Measurements from ENCODE around the gene NCOR2.

Gene NCOR2

DNA sequence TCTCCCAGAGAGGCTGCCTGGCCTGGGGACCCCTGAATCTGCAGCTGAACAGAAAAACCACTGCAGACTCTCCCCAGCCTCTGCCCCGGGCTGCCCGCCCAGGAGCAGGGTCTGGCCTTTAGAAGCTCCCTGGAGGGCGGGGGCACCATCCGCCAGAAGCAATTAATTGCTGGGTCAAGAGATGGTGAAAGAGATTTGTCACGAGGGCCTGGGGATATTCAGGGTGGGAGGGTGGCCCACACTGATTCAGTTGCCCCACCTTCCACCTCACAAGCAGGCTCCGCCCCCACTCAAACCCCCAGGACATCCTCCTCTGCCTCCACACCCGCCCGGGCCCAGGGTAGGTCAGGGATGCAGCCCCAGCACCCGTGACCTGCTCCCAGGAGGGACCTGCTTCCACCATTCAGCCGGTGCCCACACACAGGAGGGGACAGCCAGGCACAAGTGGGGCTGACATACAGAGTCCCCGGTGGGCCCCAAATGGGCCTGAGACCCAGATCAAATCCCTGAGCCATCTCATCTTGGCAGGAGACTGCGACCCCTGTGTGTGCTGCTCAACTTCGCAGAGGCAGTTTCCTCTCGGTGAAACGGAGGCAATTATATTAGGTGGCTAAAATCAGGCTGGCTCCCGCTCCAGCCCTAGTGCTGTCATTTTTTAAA is 23.0 kb downstream of the NCOR2 start:
- DNase-seq (ENCODE audit: low read depth in 2 of 2), result no peak

DNA sequence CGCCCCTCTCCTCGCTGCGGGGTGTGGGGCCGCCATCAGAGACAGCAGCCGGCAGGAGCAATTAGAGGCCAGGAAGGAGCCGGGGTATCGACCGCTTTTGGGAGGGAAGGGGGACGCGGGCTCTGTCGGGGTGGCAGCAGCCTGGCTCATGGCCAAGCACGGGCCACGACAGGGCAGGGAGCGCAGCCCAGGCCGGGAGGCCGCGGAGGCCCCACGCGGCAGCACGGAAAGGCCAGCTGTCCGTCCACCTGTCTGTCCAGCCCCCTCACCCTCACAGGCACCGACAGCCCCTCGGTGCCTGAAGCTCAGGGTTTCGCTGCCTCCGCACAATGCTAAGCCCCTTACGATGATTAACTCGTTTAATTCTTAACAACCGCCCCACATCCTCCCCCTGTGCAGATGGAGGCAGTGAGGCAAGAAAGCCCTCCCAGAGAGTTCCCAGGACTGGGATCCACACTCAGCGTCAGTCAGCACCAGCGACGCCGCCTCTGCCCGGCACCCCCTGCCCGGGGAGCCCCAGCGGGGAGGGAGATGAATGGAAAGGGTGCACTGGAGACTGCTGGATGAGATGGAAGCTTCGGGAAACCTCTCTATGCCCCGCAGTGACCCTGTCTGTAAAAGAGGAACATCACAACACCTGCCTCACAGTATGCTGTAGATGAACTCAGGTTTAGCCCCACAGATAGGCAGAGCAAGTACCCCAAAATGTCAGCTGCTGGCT is 23.7 kb downstream of the NCOR2 start:
- DNase-seq (ENCODE audit: low read depth in 2 of 2), result no peak

DNA sequence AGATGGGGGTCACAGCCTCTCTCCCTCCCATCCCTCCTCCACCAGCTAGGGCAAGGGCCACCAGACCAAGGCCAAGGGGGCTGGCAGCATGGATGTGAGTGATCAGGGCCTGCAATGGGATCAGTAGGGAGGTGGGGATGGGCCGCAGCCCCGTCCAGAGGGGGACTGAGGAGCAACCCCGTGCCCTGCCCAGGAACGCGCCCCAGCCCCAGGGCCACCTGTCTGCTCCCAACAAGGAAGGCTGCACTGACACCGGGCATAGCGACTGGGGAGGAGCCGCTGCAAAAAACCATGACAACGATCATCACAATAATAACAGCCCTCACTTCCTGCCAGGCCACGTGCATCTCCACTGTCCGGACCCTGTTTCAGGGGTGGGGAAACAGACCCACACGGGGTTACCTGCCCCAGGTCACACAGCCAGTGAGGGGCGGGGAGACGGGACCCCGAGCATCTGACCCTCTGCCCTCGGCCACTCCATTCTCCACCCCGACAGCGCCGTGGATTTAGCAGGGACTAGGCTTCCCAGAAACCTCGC is 24.3 kb downstream of the NCOR2 start:
- no peak for DNase-seq (ENCODE audit: low read depth in 2 of 2)

DNA sequence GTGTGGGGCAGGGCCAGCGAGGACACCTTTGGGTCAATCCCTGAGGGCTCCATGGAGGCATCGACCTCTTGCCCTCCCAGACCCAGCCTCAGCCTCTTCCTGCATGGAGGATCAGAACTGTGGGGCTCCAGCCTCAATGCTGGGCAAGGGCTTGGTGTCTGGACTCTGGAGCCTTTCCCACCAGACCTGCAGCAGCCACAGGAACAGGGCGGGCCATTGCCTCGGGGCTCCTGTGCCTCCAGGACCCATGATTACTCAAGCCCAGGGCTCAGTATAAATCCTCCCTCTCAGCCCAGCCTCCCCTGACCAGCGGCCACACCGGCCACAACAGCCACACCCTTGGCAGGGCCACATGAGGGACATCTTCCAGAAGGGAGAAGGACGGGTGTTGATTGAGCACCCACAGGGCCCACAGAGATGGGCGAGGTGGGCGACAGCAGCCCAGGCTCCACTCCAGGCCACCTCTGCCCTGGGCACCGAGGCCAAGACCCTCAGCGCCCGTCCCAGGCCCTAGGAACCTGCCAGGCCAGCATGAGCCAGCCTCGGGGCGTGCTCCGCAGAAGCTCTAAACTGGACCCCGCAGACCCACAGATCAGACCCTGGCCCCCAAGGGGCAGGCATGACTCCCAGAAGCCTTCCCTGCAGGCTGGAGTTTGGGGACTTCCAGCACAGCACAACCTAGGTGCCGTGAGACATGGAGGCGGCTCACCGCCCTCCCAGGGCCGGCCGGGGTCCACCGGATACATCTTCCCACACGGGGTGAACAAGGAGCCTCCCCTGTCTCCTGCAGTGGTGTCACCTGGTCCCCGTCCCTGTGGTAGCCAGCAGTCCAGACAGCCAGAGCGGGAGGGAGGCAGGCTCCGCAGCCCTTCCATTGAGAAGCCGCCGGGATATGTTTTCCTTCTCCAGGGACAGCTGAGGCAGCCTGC is 25.1 kb downstream of the NCOR2 start:
- DNase-seq (ENCODE audit: low read depth in 2 of 2), result no peak

DNA sequence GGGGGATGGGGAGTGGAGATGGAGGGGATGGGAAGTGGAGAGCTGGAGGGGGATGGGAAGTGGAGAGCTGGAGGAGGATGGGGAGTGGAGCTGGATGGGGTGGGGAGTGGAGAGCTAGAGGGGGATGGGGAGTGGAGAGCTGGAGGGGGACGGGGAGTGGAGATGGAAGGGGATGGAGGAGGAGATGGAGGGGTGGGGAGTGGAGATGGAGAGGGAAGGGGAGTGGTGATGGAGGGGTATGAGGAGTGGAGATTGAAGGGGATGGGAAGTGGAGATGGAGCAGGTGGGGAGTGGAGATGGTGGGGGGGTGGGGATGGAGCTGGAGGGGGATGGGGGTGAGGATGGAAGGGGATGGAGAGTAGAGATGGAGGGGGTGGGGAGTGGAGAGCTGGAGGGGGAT is 26.1 kb downstream of the NCOR2 start:
- DNase-seq (ENCODE audit: low read depth in 2 of 2), result no peak

DNA sequence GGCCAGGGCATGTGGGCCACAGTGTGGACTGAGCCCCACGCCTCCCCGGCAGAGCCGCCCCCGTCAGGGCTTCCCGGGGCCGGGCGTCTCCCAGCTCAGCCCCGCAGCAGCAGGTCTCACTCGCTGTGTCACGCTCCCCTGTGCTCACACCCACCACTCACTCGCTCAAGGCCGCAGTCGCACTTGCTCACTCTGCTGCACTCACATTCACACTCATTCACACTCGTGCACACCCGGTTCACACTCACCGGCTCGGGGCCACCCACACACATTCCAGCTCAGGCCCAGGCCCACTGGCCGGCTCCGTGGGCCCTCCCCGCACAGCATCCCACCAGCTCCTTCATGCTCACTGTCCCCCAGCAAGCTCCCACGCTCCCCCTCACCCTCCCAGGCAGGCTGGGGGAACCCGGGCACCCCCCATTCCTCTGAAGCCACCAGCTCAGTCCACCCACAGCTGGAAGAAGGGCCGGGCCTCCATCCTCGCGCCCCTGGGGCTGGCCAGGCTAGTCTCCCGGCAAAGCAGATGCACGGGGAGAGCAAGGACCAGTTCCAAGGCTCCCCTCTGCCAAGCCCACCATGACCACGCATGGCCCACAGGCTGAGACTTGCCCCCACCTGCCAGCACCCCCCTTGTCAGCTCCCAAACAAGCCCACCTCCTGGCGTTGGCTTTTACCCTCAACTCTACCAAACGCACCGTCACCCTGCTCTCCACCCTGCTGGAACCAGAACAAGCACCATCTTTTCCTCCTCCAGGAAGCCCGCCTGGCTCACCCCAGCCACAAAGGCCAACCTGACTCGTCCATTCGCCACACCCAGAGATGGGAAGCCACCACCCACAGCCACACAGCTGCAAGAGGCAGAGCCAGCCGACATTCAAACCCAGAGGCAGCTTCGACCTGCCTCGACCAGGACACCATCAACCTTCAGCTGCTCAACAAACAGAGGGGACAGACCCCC is 28.0 kb downstream of the NCOR2 start:
- no peak for DNase-seq (ENCODE audit: low read depth in 2 of 2)

DNA sequence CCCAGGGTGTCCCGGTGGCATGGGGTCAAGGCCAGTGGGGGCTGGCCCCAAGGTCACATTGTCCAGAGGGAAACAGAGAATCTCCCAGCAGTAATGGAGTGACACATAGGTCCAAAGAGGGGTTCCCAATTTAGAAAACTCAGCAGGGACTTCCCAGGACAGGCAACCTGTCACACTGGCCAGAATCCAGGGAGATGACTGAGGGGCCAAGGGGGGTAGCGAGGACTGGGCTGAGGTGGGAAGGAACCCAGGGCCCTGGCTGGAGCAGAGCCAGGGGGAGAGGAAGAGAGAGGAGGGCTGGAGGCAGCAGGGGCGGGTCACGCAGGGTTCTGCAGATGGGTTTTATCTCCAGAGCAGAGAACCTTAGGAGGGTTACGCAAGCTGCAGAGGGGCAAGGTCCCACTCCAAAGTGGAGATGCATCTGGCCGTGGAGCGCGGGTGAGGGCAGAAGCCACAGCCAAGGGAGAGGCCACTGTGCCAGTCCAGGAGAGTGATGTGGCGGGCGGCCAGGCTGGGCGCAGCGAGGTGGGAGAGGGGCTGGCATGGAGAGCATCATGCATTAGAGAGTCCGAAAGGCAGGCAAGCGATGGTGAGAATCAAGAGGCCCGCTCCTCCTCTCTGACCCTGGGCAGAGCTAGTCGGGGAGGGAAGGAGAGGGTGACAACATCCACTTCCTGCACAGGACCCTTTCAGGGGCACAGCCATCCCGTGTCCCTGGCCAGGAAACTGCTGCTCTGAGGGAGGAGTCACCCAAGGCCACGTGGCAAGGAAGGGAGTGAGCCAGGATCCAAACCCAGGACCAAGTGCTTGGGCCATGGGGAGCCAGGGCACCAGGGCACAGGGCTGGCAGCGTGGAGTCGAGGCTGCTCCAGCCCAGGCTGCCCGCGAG is 29.0 kb downstream of the NCOR2 start:
- DNase-seq (ENCODE audit: low read depth in 2 of 2), result no peak

DNA sequence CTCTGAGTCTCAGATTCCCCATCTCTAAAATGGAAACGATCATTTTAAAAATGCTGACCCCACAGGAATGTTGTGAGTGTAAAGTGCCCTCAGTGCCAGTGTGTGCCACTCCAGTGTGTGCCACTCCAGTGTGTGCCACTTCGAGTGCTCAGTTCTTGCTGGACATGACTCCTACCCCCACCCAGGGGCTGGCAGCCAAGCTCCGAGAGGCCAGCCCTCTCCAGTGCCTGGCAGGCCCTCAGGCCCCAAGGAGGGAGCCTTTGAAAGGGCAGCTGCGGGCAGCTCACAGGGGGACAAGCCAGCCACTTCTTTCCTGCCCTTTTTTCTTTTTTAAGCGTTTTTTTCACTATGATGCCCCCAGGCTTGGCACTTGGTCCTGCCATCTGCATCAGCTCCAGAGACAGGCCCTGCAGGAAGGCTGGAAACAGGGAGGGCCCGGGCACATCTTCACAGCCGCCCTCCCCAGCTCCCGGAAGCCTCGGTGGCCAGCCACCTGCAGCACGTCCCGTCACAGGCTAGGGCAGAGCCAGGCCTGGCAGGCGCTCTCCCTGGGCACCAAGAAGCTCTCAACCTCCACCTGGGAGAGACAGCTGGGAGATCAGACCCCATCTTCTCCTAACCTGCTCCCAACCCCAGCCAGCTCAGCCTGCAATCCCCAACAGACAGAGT is 29.8 kb downstream of the NCOR2 start:
- DNase-seq (ENCODE audit: low read depth in 2 of 2), result no peak

DNA sequence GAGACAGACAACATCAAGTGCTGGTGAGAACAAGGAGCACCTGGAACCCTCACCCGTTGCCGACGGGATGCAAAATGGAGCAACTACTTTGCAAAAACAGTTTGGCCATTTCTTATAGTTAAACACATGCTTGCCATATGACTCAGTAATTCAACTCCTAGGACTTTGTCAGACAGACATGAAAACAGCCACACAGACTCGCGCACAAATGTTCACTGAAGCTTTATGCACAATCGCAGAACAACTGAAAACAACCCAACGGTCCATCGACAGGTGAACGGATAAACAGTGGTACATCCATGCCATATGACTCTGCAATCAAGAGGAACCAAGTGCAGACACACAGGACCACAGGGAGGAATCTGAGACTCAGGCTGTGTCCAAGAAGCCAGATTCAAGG is 30.8 kb downstream of the NCOR2 start:
- DNase-seq (ENCODE audit: low read depth in 2 of 2), result no peak

DNA sequence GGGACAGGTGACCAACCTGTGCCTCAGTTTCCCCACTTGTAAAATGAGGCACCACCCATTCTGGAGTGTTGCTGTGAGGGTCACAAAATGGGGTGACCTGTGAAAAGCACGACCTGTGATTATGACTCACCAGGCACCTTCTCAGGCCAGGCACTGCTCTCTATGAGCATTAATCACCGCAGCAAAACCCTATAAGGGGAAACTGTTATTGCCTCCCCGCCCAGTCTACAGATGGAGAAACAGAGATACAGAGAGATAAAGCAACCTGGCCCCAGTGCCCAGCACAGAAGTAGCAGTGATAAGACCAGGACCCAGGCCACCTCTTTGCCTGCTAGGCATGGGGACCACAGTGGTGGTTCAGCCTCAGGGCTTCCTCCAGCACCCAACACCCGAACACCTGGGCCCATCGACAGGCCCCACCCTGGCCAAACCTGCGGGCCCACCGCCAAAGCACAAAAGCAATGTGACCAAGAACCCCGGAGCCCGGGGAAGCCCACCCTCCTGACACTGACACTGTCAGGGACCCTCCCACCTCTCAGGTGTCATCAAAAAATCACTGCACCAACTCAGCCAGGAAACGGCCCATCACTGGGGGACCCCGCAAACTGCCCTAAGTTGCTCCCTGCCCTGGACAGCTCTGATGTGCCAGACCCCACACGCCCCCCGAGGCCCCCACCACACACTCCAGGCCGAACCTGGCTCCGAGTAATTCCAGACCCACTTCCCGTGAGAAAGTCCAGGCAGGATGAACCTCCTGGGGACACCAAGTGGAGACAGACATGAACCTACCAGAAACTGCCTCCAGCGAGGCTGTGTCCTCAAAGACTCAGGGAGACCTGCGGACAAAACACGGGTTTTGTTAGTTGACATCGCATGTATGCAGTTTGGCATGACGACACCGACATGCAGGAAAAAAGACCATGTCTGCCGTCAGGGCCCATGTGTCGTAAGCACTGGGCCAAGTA is 32.4 kb downstream of the NCOR2 start:
- no peak for DNase-seq (ENCODE audit: low read depth in 2 of 2)

DNA sequence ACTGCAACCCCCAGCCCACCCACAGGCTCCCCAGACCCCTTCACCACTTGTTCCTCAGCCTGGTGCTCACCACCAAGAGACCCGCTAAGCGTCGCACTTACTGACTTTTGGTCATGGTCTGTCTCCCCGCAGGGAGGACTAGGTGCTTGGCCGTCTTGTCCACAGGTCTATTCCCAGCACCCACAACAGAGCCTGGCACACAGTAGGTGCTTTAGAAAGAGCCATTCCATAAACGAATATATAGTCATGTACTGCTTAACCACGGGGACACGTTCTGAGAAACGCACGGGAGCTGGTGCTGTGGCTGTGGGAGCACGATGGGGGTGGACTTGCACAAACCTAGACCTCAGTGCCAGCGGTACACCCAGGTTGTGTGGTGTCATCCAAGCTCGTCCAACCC is 34.0 kb downstream of the NCOR2 start:
- DNase-seq (ENCODE audit: low read depth in 2 of 2), result no peak

DNA sequence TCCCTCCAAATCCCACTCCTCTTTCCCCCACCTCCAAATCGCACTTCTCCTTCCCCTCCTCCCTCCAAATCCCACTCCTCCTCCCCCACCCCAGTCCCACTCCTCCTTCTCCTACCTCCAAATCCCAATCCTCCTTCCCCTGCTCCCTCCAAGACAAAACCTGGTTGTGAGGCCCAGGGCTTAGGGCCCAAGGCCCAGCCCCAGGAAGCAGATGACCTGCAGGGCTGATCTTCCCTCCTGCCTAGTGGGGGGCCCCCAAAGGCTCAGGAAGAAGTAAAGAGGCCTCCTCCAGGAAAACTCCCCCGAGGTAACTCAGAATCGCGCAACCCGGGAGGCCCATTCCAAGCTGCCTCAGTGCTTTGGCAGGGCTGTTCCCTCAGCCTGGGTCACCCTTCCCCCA is 34.4 kb downstream of the NCOR2 start:
- DNase-seq (ENCODE audit: low read depth in 2 of 2), result no peak

DNA sequence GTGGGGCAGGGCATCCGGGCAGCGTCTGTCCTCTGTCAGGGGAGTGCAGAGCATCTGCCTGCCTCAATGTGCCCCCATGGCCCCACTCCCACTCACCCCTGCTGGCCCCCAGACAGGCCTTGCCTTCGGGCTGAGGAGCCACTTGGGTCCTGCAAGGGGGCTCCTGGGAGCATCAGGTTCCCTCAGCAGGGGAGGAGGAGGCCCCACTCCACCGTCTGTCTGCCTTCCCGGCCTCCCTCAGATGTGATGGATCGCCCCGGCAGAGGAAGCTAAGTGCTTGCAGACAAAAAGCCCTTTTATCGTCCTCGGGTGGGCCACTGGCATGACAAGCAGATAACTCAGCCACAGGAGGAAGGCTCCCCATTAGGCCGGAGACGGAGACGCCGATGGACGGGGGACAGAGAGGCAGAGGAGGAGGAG is 35.1 kb downstream of the NCOR2 start:
- DNase-seq (ENCODE audit: low read depth in 2 of 2), result no peak

DNA sequence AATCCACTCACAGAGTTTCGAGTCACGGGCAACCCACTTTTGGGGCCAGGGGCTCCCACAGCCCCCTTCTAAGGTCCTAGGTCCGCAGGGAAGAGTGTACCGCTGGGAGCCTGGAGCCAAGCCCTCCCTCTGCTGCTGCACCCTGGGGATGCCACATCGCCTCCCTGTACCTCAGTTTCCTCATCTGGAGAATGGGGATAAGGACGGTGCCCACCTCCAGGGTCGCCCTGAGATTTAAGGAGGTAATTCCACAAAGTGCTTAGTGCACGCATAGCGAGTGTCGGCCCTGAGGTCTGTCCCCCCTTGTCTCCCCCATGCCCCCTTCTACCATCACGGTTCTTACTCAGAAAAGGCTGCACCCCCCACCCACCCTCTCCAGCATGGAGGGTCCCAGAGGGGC is 35.5 kb downstream of the NCOR2 start:
- no peak for DNase-seq (ENCODE audit: low read depth in 2 of 2)

DNA sequence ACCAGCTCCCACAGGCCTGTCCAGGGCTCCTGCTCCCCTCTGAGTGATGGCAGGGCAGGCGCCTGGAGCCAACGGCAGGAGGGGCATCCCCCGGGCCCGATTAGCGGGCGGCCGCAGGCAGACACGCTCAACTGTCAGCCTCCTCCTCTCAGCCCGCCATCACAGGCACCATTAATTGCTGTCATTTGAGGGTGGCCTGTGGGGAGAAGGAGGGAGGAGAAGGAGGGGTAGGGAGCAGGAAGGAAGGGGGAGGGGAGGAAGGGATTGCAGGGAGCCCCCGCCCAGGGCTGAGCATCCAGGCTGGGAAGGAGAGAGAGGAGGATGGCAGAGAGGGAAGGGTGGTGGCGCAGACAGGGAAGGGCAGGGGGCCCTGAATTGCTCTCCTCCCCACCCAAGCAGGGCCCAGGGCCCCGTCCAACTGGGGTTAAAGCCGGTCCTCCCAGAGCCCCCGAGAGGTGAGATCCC is 36.1 kb downstream of the NCOR2 start:
- DNase-seq (ENCODE audit: low read depth in 2 of 2), result no peak

DNA sequence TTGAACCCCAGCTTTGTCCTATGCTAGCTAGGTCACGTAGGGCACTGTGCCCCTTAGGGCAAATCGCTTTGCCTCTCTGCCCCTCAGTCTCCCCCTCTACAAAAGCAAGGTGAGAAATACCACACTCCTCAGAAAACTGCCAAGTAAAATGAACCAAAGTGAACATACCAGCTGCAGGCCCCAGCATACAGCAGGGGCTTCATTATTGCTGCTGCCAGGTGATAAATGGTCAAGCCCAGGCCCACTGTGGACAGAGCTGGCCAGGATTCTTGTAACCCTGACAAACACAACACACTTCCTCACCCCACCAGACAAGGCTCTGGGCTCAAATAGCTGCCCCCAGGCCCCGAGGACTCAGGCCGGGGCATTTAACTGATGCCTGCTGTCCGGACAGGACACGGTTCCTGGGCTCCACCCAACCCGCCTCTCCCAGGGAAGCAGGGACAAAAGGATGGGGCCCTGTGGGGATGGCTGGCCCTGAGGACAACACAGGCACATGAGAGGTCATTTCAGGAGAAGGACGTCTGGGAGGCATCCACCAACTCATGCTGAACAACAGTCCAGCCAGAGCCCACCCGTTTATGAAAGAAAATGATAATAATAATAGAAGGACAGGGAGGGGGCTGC is 36.7 kb downstream of the NCOR2 start:
- DNase-seq (ENCODE audit: low read depth in 2 of 2), result no peak

DNA sequence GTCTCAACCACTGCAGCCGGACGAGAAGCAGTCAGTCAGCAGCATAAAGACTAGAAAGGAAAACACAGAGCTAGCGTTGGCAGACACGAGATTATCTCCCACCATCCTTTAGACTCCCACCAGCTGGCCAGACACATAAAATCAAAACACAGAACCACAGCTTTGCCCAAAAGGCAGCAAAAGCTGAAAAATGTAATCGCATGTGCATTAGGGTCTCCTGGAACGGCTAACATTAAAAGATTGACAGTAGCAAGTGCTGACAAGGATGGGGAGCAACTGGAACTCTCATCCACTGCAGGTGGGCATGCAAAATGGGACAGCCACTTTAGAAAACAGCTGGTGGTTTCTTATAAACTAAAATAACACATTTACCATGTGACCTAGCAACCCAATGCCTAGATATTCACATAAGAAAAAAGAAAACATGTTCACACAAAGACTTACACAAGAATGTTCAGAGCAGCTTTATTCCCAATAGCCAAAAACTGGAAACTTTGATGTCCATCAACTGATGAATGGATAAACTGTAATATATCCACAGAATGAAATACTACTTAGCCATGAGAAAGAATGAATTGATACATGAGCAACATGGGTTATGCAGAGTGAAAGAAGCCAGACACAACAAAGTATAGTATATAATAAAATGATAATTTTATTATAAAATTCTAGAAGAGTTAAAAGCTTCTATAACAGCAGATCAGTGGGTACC is 37.7 kb downstream of the NCOR2 start:
- DNase-seq (ENCODE audit: low read depth in 2 of 2), result no peak

Measured in stimulated activated CD4-positive, alpha-beta T cell treated with anti-CD3 and anti-CD28 coated beads, Interleukin-12 subunit alpha, Interleukin-12 subunit beta, amount 100 ng/mL, for 24 hours (primary cell).